ENCODE data around the gene SSH2.

- TF ChIP-seq GATA2 (IDR thresholded peaks at IDR 0.05; ENCODE audit: low read depth, low read length), result no peak
- no peak for TF ChIP-seq GATA3 (IDR thresholded peaks at IDR 0.05; ENCODE audit: low read depth, low read length)
Measured at GRCh38 chr17:29769225-29769624, 160.8 kb downstream of the SSH2 start.
